Tongue (tissue), 2 donors: ENCODE data around the gene SYT10. TPM values are rescaled to one million over a fixed set of nuclear protein-coding genes. Genes with fewer than 3 reads are reported as not detected.
"Not testable (repeated sequence)": the region's sequence is repeated elsewhere in the genome, so short reads cannot be mapped to it uniquely, and the experiment has no call there.

Experiments
- DNase-seq: peaks from one replicate; pipeline ENCODE4 v3.0.0-alpha.2; 2015
- total RNA-seq: library from RNA; depleted of rRNA; stranded (reverse); fragments of >200 nt; gene quantifications from one replicate; pipeline ENCODE4 v1.2.3, GENCODE V29; 2014

The SYT10 gene
- total RNA-seq, 1 donor from 2014 or later, result 0.10 TPM

GRCh38 chr12:33349791-33350190 is 89.8 kb downstream of the SYT10 start:
- DNase-seq, result no peak

- not testable (repeated sequence) for DNase-seq
These were observed 107.6 kb downstream of the SYT10 start for GRCh38 chr12:33331961-33332398.

- DNase-seq, result no peak
These were observed 108.7 kb downstream of the SYT10 start for GRCh38 chr12:33330940-33331339.
